Prostate gland (tissue), 2 donors: ENCODE results near the gene PTGER4.
A peak's percentile ranks its signal among the peaks of the same experiment; 100 is the strongest.

Experiments used
- CTCF ChIP-seq, 4 experiments: fragments of 200-600 bp in 2 of 4; fragments of 450-650 bp in 2 of 4; sonication (generic) in 2 of 4; IDR thresholded peaks; 1 replicate in 3 of 4; 2 replicates in 1 of 4; pipeline ENCODE4 v1.5.1; 2016 to 2019; ENCODE audit warnings: antibody characterized with exemption in 4 of 4, mild to moderate bottlenecking in 2 of 4, moderate library complexity in 2 of 4
- POLR2A ChIP-seq: fragments of 450-650 bp; IDR thresholded peaks from one replicate; pipeline ENCODE4 v1.6.1; 2016; ENCODE audit warnings: antibody characterized with exemption, mild to moderate bottlenecking

- TF ChIP-seq CTCF (IDR thresholded peaks at IDR 0.05) = peak in 3 of 4 experiments; percentile 44 to 71 (median 67)
- TF ChIP-seq POLR2A = no peak
Measured at GRCh38 chr5:40736103-40736875, 56.6 kb downstream of the PTGER4 start.
